DOHH2 (cell line): ENCODE results near the gene GPR78.

Experiments
- H3F3A ChIP-seq: fragments of 200-600 bp; sonication (generic), shearing (Covaris generic); 2 replicates; pipeline ENCODE4 v1.6.0; 2016; ENCODE audit warnings: antibody characterized with exemption, mild to moderate bottlenecking; ENCODE audit not compliant: control insufficient read depth, insufficient read depth
- H3K27ac ChIP-seq: fragments of 200-600 bp; sonication (generic); 2 replicates; pipeline ENCODE4 v1.5.1; 2014; ENCODE audit warnings: low read depth, mild to moderate bottlenecking, low read length, moderate library complexity
- H3K27me3 ChIP-seq: fragments of 200-600 bp; sonication (generic); 2 replicates; pipeline ENCODE4 v1.6.1; 2014; ENCODE audit warnings: mild to moderate bottlenecking, low read length, mixed read lengths; ENCODE audit not compliant: control insufficient read depth
- H3K36me3 ChIP-seq: fragments of 200-600 bp; sonication (generic); 2 replicates; pipeline ENCODE4 v1.6.1; 2014; ENCODE audit warnings: mild to moderate bottlenecking, low read length, moderate library complexity, mixed read lengths; ENCODE audit not compliant: control insufficient read depth
- H3K4me1 ChIP-seq: fragments of 200-600 bp; sonication (generic); 2 replicates; pipeline ENCODE4 v1.6.1; 2014; ENCODE audit warnings: mild to moderate bottlenecking, low read length, mixed read lengths; ENCODE audit not compliant: control insufficient read depth
- H3K4me2 ChIP-seq: fragments of 200-600 bp; sonication (generic); 2 replicates; pipeline ENCODE4 v1.6.0; 2014; ENCODE audit warnings: mild to moderate bottlenecking, low read length, moderate library complexity
- H3K4me3 ChIP-seq: fragments of 200-600 bp; sonication (generic); 2 replicates; pipeline ENCODE4 v1.5.1; 2014; ENCODE audit warnings: mild to moderate bottlenecking, low read length, mixed read lengths
- H3K79me2 ChIP-seq: fragments of 200-600 bp; sonication (generic); 2 replicates; pipeline ENCODE4 v1.6.1; 2014; ENCODE audit warnings: mild to moderate bottlenecking, low read length, mixed read lengths; ENCODE audit not compliant: control insufficient read depth
- H3K9me2 ChIP-seq: fragments of 200-600 bp; sonication (generic); replicated peaks from 2 replicates; pipeline ENCODE4 v1.6.1; 2014; ENCODE audit warnings: mild to moderate bottlenecking, low read length, mixed read lengths; ENCODE audit not compliant: control insufficient read depth
- H3K9me3 ChIP-seq: fragments of 200-600 bp; sonication (generic); 2 replicates; pipeline ENCODE4 v1.6.1; 2014; ENCODE audit warnings: antibody characterized with exemption, low read length, mixed read lengths; ENCODE audit not compliant: control insufficient read depth, insufficient read depth
- H4K20me1 ChIP-seq: fragments of 200-600 bp; sonication (generic); 2 replicates; pipeline ENCODE4 v1.6.0; 2014; ENCODE audit warnings: low read depth, mild to moderate bottlenecking, antibody characterized with exemption, low read length, moderate library complexity; ENCODE audit not compliant: control insufficient read depth, insufficient read depth
- CTCF ChIP-seq: fragments of 200-600 bp; sonication (generic); IDR thresholded peaks from one replicate; pipeline ENCODE4 v1.5.1; 2014; ENCODE audit warnings: antibody characterized with exemption, mild to moderate bottlenecking, low read depth, low read length; ENCODE audit not compliant: poor library complexity, severe bottlenecking
- EZH2phosphoT487 ChIP-seq: fragments of 200-600 bp; sonication (generic); IDR thresholded peaks from 2 replicates; pipeline ENCODE4 v1.6.1; 2017; ENCODE audit warnings: borderline replicate concordance, mild to moderate bottlenecking, antibody characterized with exemption, low read length, moderate library complexity, mixed read lengths

The GPR78 gene

GRCh38 chr4:8540072-8540471 lies 40.1 kb upstream of the GPR78 start:
- Histone ChIP-seq H3K4me2 (no peak overlapping the region), H3K9me3 (no peaks in the 10 kb centered on the region), H3K27me3 (no peaks in the 10 kb centered on the region), H3K9me2 (no peaks in the 10 kb centered on the region), H3K36me3 (no peaks in the 10 kb centered on the region), H3K4me1 (no peaks in the 10 kb centered on the region), H4K20me1 (no peaks in the 10 kb centered on the region), H3K27ac (no peak overlapping the region), H3F3A (no peaks in the 10 kb centered on the region), H3K4me3 (no peak overlapping the region), H3K79me2 (no peaks in the 10 kb centered on the region)
- TF ChIP-seq CTCF, result no peak

GRCh38 chr4:8540586-8540985 lies 39.6 kb upstream of the GPR78 start:
- Histone ChIP-seq H4K20me1 (no peaks in the 10 kb centered on the region), H3K79me2 (no peaks in the 10 kb centered on the region), H3K27ac (no peak overlapping the region), H3K4me2 (no peak overlapping the region), H3K36me3 (no peaks in the 10 kb centered on the region), H3K4me1 (no peaks in the 10 kb centered on the region), H3K27me3 (no peaks in the 10 kb centered on the region), H3K9me3 (no peaks in the 10 kb centered on the region), H3K4me3 (no peak overlapping the region), H3F3A (no peaks in the 10 kb centered on the region), H3K9me2 (no peaks in the 10 kb centered on the region)
- no peak for TF ChIP-seq EZH2phosphoT487
- TF ChIP-seq CTCF, result no peak

- Histone ChIP-seq H3K27me3 (no peaks in the 10 kb centered on the region), H3K9me2 (no peaks in the 10 kb centered on the region), H3K36me3 (no peaks in the 10 kb centered on the region), H4K20me1 (no peaks in the 10 kb centered on the region), H3K9me3 (no peaks in the 10 kb centered on the region), H3K4me2 (no peak overlapping the region), H3K27ac (no peak overlapping the region), H3K79me2 (no peaks in the 10 kb centered on the region), H3K4me3 (no peak overlapping the region), H3K4me1 (no peaks in the 10 kb centered on the region), H3F3A (no peaks in the 10 kb centered on the region)
- TF ChIP-seq EZH2phosphoT487 (no peak), CTCF (no peak)
Measured at GRCh38 chr4:8540991-8541390, 39.2 kb upstream of the GPR78 start.
